GM19099 (cell line): ENCODE data around the gene DSE.

Source experiments
- POLR2A ChIP-seq: IDR thresholded peaks from 3 replicates; pipeline ENCODE4 v1.6.1; 2011; ENCODE audit warnings: low read depth; ENCODE audit not compliant: insufficient read length; ENCODE audit errors: extremely low read depth

DSE gene

DNA sequence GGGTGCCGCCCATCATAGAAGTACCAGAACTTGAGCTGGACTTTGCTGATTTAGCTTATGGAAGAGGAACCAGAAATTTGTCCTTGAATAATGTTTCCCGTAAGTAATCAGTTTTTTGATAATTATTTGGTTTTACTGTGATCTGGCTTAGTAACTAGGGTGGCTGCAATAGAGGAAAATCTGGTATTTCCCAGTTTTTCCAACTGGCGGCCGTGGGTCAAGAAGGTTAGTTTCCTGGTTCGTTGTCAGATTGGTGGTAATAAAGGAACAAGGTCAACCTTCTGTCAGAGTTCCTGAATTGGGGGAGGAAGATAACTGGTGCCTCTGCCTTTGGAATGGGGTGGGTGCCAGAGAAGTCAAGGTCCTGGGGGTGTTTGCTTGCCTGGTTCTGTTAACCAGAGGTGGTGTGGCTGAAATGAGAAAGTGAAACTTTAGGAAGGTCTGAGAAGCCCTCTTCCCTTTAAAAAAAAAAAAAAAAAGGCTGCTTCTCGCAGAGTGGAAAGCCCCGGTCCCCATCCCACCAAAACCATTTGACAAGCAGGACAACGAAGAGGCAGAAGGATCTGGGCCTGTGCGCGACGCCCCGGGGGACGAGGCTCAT lies 90.7 kb downstream of the DSE start, which contains the start of gene CALHM6:
TSS of gene CALHM6 (plus strand) at position 45 of the 601 bp plus-strand sequence. CDS start at position 600, 555 bp downstream.
- no peak for TF ChIP-seq POLR2A

DNA sequence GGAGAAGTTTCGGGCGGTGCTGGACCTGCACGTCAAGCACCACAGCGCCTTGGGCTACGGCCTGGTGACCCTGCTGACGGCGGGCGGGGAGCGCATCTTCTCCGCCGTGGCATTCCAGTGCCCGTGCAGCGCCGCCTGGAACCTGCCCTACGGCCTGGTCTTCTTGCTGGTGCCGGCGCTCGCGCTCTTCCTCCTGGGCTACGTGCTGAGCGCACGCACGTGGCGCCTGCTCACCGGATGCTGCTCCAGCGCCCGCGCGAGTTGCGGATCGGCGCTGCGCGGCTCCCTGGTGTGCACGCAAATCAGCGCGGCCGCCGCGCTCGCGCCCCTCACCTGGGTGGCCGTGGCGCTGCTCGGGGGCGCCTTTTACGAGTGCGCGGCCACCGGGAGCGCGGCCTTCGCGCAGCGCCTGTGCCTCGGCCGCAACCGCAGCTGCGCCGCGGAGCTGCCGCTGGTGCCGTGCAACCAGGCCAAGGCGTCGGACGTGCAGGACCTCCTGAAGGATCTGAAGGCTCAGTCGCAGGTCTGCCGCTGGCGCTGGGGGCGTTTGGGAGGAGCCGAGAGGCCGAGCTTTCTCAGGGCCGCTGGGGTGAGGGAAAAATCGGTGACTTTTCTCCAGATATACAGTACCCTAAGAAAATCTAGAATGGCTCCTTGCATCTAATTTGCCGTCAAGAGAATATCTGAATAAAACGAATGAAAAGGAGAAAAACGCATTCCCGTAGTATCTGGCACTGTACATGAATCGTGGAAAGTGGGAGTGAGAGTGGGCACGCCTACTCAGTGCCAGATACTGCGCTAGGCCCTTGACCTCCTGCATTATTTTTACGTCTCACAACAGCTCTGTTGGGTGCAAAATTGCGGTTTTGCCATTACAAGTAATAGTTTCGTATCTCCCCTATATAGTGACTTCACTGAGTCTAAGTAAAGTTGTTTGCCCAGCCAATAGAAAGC lies 91.5 kb downstream of the DSE start:
- peak; percentile 59 for TF ChIP-seq POLR2A

DNA sequence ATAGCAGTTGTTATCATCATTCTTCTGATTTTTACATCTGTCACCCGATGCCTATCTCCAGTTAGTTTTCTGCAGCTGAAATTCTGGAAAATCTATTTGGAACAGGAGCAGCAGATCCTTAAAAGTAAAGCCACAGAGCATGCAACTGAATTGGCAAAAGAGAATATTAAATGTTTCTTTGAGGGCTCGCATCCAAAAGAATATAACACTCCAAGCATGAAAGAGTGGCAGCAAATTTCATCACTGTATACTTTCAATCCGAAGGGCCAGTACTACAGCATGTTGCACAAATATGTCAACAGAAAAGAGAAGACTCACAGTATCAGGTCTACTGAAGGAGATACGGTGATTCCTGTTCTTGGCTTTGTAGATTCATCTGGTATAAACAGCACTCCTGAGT lies 92.6 kb downstream of the DSE start:
- no peak for TF ChIP-seq POLR2A

DNA sequence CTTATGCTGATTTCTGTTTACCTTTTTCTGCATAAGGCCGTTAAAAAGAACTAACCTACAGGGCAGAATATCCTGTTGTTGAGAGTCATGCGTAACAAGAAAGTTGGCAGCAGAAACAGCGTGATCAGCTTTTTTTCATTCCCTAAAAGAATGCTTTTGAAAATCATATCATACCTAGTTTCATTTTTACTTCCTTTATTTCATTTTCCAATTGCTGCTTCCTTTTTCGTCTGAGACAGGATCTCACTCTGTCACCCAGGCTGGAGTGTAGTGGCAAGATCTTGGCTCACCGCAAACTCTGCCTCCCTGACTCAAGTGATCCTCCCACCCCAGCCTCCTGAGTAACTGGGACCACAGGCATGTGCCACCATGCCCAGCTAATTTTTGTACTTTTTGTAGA lies 94.5 kb downstream of the DSE start:
- no peak for TF ChIP-seq POLR2A

DNA sequence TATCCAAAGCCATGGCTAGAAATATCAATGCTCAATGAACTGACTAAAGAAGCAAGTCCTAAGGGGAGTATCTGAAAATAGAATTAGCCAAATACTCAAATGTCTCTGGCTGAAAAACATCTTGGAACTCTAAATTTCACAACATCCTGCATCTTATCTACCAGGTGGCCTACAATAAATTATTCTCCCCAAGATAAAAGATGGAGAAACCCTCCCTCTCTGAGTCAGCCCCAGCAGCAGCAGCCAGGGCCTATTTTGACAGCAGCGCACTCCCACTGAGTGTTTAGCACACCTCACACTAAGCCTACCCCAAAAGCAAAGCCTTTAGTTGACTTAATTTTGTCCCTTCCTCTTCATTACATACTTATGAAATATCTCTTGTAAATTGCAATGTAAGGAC lies 96.3 kb downstream of the DSE start:
- no peak for TF ChIP-seq POLR2A

DNA sequence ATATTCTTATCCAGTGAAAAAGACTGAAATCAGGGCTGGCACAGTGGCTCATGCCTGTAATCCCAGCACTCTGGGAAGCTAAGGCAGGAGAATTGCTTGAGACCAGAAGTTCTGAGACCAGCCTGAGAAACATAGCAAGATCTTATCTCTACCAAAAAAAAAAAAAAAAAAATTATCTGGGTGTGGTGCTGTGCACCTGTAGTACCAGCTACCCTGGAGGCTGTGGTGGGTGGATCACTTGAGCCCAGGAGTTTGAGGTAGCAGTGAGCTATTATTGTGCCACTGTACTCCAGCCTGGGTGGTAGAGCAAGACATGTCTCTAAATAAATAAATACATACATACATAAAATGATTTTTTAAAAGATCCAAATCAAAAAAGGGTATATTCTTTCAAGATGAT lies 96.8 kb downstream of the DSE start:
- no peak for TF ChIP-seq POLR2A

DNA sequence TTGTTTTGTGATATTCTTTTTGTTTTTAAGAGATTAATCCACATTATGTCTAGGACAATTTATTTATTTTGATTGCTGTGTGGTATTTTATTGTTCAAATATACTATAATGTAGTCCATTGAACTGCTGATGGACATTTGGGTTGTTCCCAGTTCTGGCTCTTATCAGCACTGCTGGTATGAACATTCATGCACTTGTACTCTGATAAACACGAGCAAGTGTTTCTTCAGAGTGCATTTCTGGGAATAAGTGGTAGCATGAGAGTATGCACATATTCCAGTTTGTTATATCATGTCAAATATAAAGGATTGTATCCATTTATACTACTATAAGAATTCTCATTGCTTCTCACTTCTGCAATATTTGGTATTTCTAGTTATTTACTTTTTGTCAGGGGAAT lies 97.5 kb downstream of the DSE start:
- no peak for TF ChIP-seq POLR2A

DNA sequence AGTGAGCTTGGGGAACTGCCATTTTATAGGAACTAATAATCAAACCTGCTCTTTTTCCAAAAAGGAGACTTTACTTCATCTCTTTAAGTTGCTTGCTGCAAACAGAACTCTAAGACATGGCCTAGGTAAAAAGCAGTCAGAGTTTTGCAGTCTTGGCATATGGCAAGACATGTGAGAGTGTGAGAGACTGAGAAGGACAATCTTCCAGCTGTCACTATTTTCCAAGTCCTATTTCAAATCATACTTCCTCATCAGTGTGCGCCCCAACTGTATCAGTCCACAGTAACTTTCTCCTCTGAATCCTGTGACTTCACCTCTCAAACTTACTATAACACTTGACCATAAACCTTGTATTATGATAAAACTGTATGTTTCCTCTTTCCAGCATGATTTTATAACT lies 100.8 kb downstream of the DSE start:
- TF ChIP-seq POLR2A: no peak

DNA sequence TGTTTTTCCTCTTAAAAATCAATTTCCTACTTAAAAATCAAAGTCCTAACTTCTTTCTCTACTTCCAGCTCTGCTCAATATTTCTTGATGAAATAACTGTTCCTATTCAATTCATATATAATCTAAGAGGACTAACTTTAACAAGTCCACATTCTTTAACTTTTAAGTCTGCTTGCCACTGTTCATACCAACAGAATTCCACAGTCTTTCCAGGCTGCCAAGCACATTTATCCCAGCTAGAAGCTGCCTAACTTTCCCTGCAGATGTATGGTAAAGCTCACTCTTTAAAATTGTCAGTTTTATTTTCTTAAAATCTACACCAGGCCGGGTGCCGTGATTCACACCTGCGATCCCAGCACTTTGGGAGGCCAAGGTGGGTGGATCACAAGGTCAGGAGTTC lies 102.0 kb downstream of the DSE start:
- no peak for TF ChIP-seq POLR2A

DNA sequence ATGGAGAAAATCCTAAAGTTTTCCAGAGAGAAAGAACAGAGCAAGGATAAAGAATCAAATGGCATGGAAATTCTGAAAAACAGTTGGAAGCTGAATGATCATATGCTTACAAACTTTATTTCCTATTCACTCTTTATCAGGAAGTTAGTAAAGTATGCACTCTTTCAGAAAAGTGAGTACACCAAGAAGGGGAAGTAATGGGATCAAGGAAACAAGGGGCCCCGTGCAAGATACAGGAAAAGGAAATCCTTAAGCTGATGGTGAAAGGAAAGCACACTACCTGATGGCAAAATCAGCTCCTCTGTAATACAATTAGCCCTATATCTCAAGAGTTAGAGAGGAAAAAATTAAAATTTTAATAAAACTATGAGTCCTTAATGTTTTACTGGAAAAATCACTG lies 104.4 kb downstream of the DSE start:
- no peak for TF ChIP-seq POLR2A

DNA sequence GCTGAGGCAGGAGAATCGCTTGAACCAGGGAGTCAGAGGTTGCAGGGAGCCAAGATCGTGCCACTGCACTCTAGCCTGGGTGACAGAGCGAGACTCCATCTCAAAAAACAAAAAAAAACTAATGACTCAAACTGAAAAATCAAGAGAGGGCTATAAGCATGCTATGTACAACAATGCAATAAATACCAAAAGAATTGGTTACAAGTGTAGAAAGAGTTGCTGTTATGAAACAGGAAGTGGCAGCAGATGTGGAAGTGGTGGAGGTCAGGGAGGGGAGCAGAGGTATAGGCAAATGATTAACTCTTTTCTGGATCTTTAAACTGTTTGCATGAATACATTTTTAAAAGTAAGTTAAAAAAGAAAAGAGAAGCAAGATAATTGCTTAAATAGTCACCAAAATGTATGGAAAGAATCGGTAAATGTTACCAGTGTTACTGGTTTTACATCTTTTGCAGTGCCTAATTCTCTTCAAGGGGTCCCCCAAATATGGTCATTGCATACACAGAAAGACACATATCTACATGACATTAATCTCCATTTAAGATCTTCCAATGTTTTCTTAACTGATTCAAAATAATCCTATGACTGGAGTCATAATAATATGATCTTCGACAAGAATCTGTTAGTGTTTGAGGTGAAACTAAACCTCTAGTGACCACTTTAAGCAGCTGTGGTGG lies 105.4 kb downstream of the DSE start:
- TF ChIP-seq POLR2A: no peak

DNA sequence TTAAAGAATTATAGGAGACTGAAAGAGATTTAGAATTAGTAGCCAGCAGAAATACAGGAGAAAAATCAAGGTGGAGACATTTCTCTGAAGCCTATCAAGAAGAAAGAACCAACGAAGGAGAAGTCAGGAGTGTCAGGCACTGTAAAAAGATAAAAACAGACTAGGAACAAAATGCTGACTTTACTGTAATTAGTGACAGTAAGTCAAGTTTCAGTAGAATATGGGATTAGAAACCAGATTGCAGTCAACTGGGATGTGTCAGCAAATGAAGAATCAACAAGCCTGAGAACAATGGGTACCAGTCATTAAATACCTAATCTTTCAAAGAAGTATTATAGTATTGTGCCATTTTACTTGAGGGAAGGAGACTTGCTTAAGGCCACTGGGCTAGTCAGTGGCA lies 112.0 kb downstream of the DSE start:
- TF ChIP-seq POLR2A: no peak

DNA sequence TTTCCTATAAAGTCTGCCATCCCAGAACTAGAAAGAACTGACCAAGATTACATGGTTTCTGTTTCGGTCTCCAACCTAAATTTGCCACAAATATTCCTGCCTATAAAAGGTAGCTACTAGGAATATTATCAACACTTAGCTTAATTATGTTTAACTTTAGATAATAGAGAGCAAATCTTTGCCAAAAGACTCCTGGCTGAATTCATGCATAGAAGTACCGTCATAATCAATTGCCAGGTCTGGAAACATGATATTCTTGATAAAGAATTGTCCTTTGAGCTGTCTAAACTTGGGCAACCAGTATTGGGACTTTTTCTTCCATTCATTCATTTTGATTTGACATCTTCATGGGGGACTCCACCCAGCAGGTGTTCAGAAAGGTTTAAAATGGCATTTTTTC lies 112.9 kb downstream of the DSE start:
- no peak for TF ChIP-seq POLR2A

DNA sequence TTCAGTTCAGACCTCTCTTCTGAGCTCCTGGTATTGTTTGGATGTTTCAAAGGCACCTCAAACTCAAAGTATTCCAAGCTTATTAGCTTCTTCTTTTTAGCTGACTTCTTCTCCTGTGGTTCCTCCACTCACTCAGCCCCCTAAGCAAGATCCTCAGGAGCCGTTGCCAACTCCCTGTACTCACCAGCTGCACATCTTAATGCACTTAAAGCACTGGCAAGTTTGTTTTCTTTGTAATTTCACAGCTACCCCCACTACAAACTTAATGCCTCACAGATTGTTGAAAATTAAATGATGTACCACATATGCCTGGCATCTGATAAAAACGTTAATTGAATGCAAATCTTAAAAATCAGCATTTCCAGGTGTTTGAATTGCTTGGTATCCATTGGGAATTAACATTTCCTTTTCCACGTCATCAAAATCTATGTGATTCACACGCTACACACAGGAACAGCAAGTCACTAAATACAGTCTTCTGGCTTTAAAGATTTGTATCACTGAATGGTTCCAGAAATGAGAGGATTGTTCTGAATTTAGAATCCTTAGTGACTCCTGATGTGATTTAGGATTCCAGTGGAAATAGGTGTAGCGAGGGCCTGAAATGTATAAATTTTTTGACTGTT lies 114.9 kb downstream of the DSE start:
- no peak for TF ChIP-seq POLR2A
